Left ventricle myocardium inferior (tissue), 1 donor: ENCODE data around the gene ATN1. TPM values are rescaled to one million over a fixed set of nuclear protein-coding genes. Genes with fewer than 3 reads are reported as not detected.
"Not testable (repeated sequence)": the region's sequence is repeated elsewhere in the genome, so short reads cannot be mapped to it uniquely, and the experiment has no call there.

Experiments
- DNase-seq: peaks from one replicate; pipeline ENCODE4 v3.0.0-alpha.2; 2020
- H3K27ac ChIP-seq: fragments of 200-600 bp; replicated peaks from 2 replicates; pipeline ENCODE4 v1.8.0; 2021
- H3K27me3 ChIP-seq: fragments of 200-600 bp; 2 replicates; pipeline ENCODE4 v1.8.0; 2021; ENCODE audit warnings: low read depth
- H3K36me3 ChIP-seq: fragments of 200-600 bp; 2 replicates; pipeline ENCODE4 v1.8.0; 2021
- H3K4me1 ChIP-seq: fragments of 200-600 bp; 2 replicates; pipeline ENCODE4 v1.8.0; 2021
- H3K4me3 ChIP-seq: fragments of 200-600 bp; 2 replicates; pipeline ENCODE4 v1.8.0; 2021; ENCODE audit warnings: mild to moderate bottlenecking, moderate library complexity
- H3K9me3 ChIP-seq: fragments of 200-600 bp; replicated peaks from 2 replicates; pipeline ENCODE4 v1.8.0; 2021
- CTCF ChIP-seq: fragments of 200-600 bp; IDR thresholded peaks from 2 replicates; pipeline ENCODE4 v1.8.0; 2021; ENCODE audit warnings: antibody characterized with exemption, mild to moderate bottlenecking, borderline replicate concordance
- intact Hi-C: fragments of 100-400 bp; cut with micrococcal nuclease; formaldehyde crosslinking; loops from one replicate; pipeline ENCODE4 v1.11.0; 2022
- total RNA-seq: library from RNA; stranded (reverse); fragmentation: NEBNext Ultra II Directional; extraction: Animal tissue kit (Norgen Biotek cat#: 25700); gene quantifications from one replicate; pipeline ENCODE4 v1.2.1, GENCODE V29; 2021
- donor health status: DM: no; HTN: yes; CAD: no; lungs with severe emphysema.

Gene ATN1
- total RNA-seq, 1 donor from 2014 or later, result 71.4 TPM

GRCh38 chr12:6903722-6904121 lies 24.0 kb upstream of the ATN1 start:
- DNase-seq, result no peak
- intact Hi-C loops, result no loop called here
- Histone ChIP-seq H3K27me3 (no peaks in the 10 kb centered on the region), H3K36me3 (no peaks in the 10 kb centered on the region), H3K4me3 (no peak overlapping the region), H3K4me1 (peaks cover 14% of the 10 kb centered on the region), H3K9me3 (no peaks in the 10 kb centered on the region), H3K27ac (no peak overlapping the region)
- TF ChIP-seq CTCF, result no peak

GRCh38 chr12:6904280-6905276 lies 23.2 kb upstream of the ATN1 start, which contains the start of gene LRRC23:
Gene LRRC23 (plus strand): TSS chr12:6904822. CDS start chr12:6905634, 812 bp downstream.
- intact Hi-C loops, result no loop called here
- H3K4me3 ChIP-seq, result peak within 1 kb of the TSS; percentile 74
- H3K36me3 ChIP-seq, result no peaks in the 10 kb centered on the region
- no peak for TF ChIP-seq CTCF
- DNase-seq, result peak; percentile 96
- no peaks in the 10 kb centered on the region for H3K27me3 ChIP-seq
- peaks cover 14% of the 10 kb centered on the region for H3K4me1 ChIP-seq
- H3K9me3 ChIP-seq, result no peaks in the 10 kb centered on the region
- peak within 1 kb of the TSS; percentile 77 for H3K27ac ChIP-seq

GRCh38 chr12:6905414-6906040 lies 22.2 kb upstream of the ATN1 start:
- Histone ChIP-seq H3K9me3 (no peaks in the 10 kb centered on the region), H3K27ac (peak overlapping the region; percentile 77), H3K4me1 (peaks cover 14% of the 10 kb centered on the region), H3K4me3 (peak overlapping the region; percentile 74), H3K36me3 (no peaks in the 10 kb centered on the region), H3K27me3 (no peaks in the 10 kb centered on the region)
- intact Hi-C loops, result no loop called here
- DNase-seq, result no peak
- TF ChIP-seq CTCF, result no peak

- H3K4me1 ChIP-seq, result peaks cover 14% of the 10 kb centered on the region
- H3K9me3 ChIP-seq, result not testable (repeated sequence)
Measured at GRCh38 chr12:6908141-6908540, 19.6 kb upstream of the ATN1 start.

GRCh38 chr12:6909421-6910145 lies 18.2 kb upstream of the ATN1 start:
- Histone ChIP-seq H3K4me1 (peaks cover 18% of the 10 kb centered on the region), H3K4me3 (no peak overlapping the region), H3K27ac (no peak overlapping the region), H3K27me3 (no peaks in the 10 kb centered on the region), H3K36me3 (no peaks in the 10 kb centered on the region), H3K9me3 (no peaks in the 10 kb centered on the region)
- intact Hi-C loops, result no loop called here
- no peak for DNase-seq
- no peak for TF ChIP-seq CTCF

More at GRCh38 chr12:6908141-6908540, 19.6 kb upstream of the ATN1 start:
- H3K27me3 ChIP-seq, H3K4me3 ChIP-seq, H3K27ac ChIP-seq, intact Hi-C loops, H3K36me3 ChIP-seq, DNase-seq: not testable (repeated sequence)
